DND-41 (cell line): ENCODE data around the gene RHOXF2.
"Not testable (repeated sequence)": the region's sequence is repeated elsewhere in the genome, so short reads cannot be mapped to it uniquely, and the experiment has no call there.

ENCODE experiments used
- ATAC-seq: fragments of 200-7000 bp; cut with Tn5 transposase; 3 replicates; pipeline ENCODE4 v1.9.1; 2021; ENCODE audit warnings: low read depth; ENCODE audit not compliant: insufficient read depth
- DNase-seq: peaks from one replicate; pipeline ENCODE4 v3.0.0-alpha.2; 2020
- H2AFZ ChIP-seq: 2 replicates; pipeline ENCODE4 v1.6.0; 2012; ENCODE audit warnings: low read depth, low read length
- H3K27ac ChIP-seq: 2 replicates; pipeline ENCODE4 v1.5.1; 2012; ENCODE audit warnings: low read length, inconsistent platforms
- H3K27me3 ChIP-seq: fragments of 200-600 bp; sonication (generic); 2 replicates; pipeline ENCODE4 v1.6.0; 2012; ENCODE audit warnings: low read length, mild to moderate bottlenecking, inconsistent platforms; ENCODE audit not compliant: insufficient read depth, poor library complexity
- H3K36me3 ChIP-seq: 2 replicates; pipeline ENCODE4 v1.5.1; 2012; ENCODE audit warnings: low read length, inconsistent platforms; ENCODE audit not compliant: insufficient read depth
- H3K4me1 ChIP-seq: 2 replicates; pipeline ENCODE4 v1.5.1; 2012; ENCODE audit warnings: mild to moderate bottlenecking, low read length; ENCODE audit not compliant: insufficient read depth
- H3K4me2 ChIP-seq: 2 replicates; pipeline ENCODE4 v1.6.0; 2012; ENCODE audit warnings: mild to moderate bottlenecking, moderate library complexity, low read length, inconsistent platforms; ENCODE audit not compliant: insufficient read depth
- H3K4me3 ChIP-seq, 2 experiments: fragments of 200-600 bp in 1 of 2; shearing (Covaris generic) in 1 of 2; 2 replicates each; pipeline ENCODE4 v1.5.1; 2012 to 2016; ENCODE audit warnings: inconsistent platforms in 2 of 2, low read length in 2 of 2, mild to moderate bottlenecking in 2 of 2, low read depth in 1 of 2, moderate library complexity in 1 of 2
- H3K79me2 ChIP-seq: 2 replicates; pipeline ENCODE4 v1.6.0; 2012; ENCODE audit warnings: low read length, inconsistent platforms; ENCODE audit not compliant: insufficient read depth
- H3K9ac ChIP-seq: 2 replicates; pipeline ENCODE4 v1.6.0; 2012; ENCODE audit warnings: low read depth, mild to moderate bottlenecking, inconsistent platforms, low read length, moderate library complexity
- H3K9me3 ChIP-seq: 2 replicates; pipeline ENCODE4 v1.5.1; 2012; ENCODE audit warnings: low read length, moderate library complexity, mild to moderate bottlenecking, inconsistent platforms; ENCODE audit not compliant: insufficient read depth, severe bottlenecking
- H4K20me1 ChIP-seq: 2 replicates; pipeline ENCODE4 v1.6.0; 2012; ENCODE audit warnings: low read length; ENCODE audit not compliant: insufficient read depth
- EZH2 ChIP-seq: IDR thresholded peaks from 3 replicates; pipeline ENCODE4 v1.6.1; 2012; ENCODE audit warnings: borderline replicate concordance, low read depth, mild to moderate bottlenecking, moderate library complexity, low read length, inconsistent platforms; ENCODE audit not compliant: severe bottlenecking
- TF ChIP-seq, protein P1 (sequence below): IDR thresholded peaks from 2 replicates; pipeline ENCODE4 v1.5.1; 2012; ENCODE audit warnings: borderline replicate concordance, low read length, moderate library complexity, mild to moderate bottlenecking; ENCODE audit not compliant: poor library complexity, severe bottlenecking; ENCODE audit errors: extremely low read depth

RHOXF2 gene, protein sequence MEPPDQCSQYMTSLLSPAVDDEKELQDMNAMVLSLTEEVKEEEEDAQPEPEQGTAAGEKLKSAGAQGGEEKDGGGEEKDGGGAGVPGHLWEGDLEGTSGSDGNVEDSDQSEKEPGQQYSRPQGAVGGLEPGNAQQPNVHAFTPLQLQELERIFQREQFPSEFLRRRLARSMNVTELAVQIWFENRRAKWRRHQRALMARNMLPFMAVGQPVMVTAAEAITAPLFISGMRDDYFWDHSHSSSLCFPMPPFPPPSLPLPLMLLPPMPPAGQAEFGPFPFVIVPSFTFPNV

DNA sequence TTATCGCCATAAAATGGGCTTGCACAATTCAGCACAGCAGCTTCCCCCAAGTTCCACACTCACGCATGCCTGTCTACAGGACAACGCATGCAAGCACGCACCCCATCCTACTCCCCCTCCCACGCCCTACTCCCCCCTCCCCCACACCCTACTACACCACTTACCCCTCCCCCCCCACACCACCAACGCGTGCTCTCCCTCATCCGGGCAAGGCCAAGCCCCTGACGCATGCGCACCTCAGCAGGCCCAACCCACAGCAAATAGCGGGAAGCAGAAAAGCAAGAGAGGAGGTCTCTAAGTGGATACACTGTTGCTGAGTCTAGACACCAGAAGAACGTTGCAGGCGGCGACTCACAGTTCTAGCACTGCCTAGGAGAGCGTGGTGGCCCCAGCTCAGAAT, at the start of gene RHOXF2:
RHOXF2 (plus strand) TSS at position 301 of the 400 bp plus-strand sequence. CDS start 138 bp downstream, outside the sequence.
- not testable (repeated sequence) for H3K27me3 ChIP-seq, H3K4me3 ChIP-seq, H3K9ac ChIP-seq, H3K4me2 ChIP-seq, H3K4me1 ChIP-seq, H3K36me3 ChIP-seq, ATAC-seq, H3K27ac ChIP-seq, H4K20me1 ChIP-seq, H3K9me3 ChIP-seq, H3K79me2 ChIP-seq, H2AFZ ChIP-seq, DNase-seq

DNA sequence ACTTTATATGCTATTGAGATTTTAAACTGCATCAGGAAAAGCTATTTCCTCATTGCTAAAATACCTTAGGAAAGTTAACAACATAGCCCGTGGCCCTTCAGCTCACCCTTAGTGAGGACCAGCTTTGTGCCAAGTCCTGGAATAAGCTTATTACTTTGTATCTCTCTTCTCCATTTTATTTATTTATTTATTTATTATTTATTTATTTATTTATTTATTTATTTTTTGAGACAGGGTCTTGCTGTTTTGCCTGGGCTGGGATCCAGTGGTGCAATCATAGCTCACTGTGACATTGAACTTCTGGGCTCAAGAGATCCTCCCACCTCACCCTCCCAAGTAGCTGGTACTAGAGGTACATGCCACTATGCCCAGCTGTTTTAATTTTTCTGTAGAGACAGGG, 49.0 kb upstream of the RHOXF2 start:
- Histone ChIP-seq H3K79me2 (no peaks in the 10 kb centered on the region), H3K4me2 (no peak overlapping the region), H3K27me3 (no peaks in the 10 kb centered on the region), H2AFZ (no peak overlapping the region), H4K20me1 (no peaks in the 10 kb centered on the region), H3K4me1 (no peaks in the 10 kb centered on the region), H3K4me3 (no peak overlapping the region), H3K36me3 (no peaks in the 10 kb centered on the region), H3K9ac (no peak overlapping the region), H3K9me3 (no peaks in the 10 kb centered on the region), H3K27ac (no peak overlapping the region)
- DNase-seq (no peak), ATAC-seq (no peak)
- TF ChIP-seq EZH2, result no peak
- TF ChIP-seq, protein P1, sequence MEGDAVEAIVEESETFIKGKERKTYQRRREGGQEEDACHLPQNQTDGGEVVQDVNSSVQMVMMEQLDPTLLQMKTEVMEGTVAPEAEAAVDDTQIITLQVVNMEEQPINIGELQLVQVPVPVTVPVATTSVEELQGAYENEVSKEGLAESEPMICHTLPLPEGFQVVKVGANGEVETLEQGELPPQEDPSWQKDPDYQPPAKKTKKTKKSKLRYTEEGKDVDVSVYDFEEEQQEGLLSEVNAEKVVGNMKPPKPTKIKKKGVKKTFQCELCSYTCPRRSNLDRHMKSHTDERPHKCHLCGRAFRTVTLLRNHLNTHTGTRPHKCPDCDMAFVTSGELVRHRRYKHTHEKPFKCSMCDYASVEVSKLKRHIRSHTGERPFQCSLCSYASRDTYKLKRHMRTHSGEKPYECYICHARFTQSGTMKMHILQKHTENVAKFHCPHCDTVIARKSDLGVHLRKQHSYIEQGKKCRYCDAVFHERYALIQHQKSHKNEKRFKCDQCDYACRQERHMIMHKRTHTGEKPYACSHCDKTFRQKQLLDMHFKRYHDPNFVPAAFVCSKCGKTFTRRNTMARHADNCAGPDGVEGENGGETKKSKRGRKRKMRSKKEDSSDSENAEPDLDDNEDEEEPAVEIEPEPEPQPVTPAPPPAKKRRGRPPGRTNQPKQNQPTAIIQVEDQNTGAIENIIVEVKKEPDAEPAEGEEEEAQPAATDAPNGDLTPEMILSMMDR, result no peak

DNA sequence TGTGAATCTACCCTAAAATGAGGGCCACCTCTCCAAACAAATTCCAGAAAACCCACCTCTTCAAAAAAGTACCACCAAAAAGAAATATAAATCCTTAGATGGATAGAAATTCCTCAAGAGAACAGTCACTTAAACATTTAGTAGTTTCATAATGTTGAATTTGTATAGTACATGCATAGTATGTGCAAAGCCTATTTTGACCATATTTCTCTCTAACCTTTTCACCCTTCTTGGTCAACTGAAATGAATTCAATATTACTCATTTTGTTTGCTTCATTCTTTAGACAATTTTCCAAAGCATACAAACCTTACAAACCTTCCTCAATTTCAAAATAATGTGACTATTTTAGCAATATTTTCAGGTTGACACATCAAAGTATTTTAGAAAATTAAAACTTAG, 46.8 kb upstream of the RHOXF2 start:
- ATAC-seq, result no peak

DNA sequence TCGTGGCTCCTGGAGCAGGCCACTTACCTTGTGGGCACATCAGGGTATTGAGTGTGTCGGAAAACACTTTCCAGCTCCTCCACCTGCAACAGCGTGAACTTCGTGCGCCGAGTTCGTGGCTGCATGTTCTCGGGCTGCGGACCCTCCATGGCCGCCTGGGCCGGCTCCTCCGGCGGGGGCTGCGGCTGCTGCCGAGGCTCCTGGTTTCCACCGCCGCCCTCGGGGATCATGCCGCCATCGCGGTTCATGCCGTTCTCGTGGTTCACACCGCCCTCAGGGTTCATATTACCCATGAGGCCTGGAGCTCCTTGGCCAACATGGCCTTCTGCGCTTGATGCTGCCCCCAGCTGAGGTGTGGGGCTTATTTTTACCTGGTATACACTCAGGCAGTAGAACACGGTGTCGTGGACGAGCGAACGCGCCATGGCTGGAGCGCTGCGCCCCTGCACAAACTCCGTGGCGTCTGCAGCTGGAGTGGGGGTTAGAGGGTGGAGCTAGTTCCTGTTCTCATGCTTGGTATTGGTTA, 42.9 kb upstream of the RHOXF2 start, which contains the start of gene RHOXF1:
RHOXF1 (minus strand) TSS at position 476 of the 526 bp plus-strand sequence; CDS start at position 425, 51 bp downstream.
- no peak within 1 kb of the TSS for H3K9ac ChIP-seq
- no peaks in the 10 kb centered on the region for H3K79me2 ChIP-seq
- H3K27me3 ChIP-seq, result no peaks in the 10 kb centered on the region
- ATAC-seq, result no peak
- H3K36me3 ChIP-seq, result no peaks in the 10 kb centered on the region
- H2AFZ ChIP-seq, result no peak within 1 kb of the TSS
- TF ChIP-seq, protein P1, result no peak
- TF ChIP-seq EZH2, result no peak
- H3K4me2 ChIP-seq, result no peak within 1 kb of the TSS
- H3K27ac ChIP-seq, result no peak within 1 kb of the TSS
- H3K9me3 ChIP-seq, result no peaks in the 10 kb centered on the region
- no peaks in the 10 kb centered on the region for H3K4me1 ChIP-seq
- no peak for DNase-seq
- H4K20me1 ChIP-seq, result no peaks in the 10 kb centered on the region
- no peak within 1 kb of the TSS for H3K4me3 ChIP-seq

More for the DNA sequence above, 46.8 kb upstream of the RHOXF2 start:
- no peaks in the 10 kb centered on the region for H3K9me3 ChIP-seq
- H3K27ac ChIP-seq, result no peak overlapping the region
- H3K4me2 ChIP-seq, result no peak overlapping the region
- no peak overlapping the region for H2AFZ ChIP-seq
- no peaks in the 10 kb centered on the region for H4K20me1 ChIP-seq
- H3K4me1 ChIP-seq, result no peaks in the 10 kb centered on the region
- no peak for DNase-seq
- no peak for TF ChIP-seq EZH2
- TF ChIP-seq, protein P1, result no peak
- H3K27me3 ChIP-seq, result no peaks in the 10 kb centered on the region
- no peaks in the 10 kb centered on the region for H3K79me2 ChIP-seq
- H3K9ac ChIP-seq, result no peak overlapping the region
- no peak overlapping the region for H3K4me3 ChIP-seq
- no peaks in the 10 kb centered on the region for H3K36me3 ChIP-seq
